Ovary (tissue), 3 donors: ENCODE data around the gene BCAP29.

Source experiments
- CTCF ChIP-seq, 3 donors: fragments of 450-650 bp in 2 of 3; fragments of 200-600 bp in 1 of 3; IDR thresholded peaks; one replicate each; pipeline versions ENCODE4 v1.5.1 to v1.8.0; 2016 to 2022; ENCODE audit warnings: antibody characterized with exemption in 3 of 3, mild to moderate bottlenecking in 1 of 3
- POLR2A ChIP-seq: fragments of 450-650 bp; IDR thresholded peaks from one replicate; pipeline ENCODE4 v1.6.1; 2017; ENCODE audit warnings: antibody characterized with exemption, mild to moderate bottlenecking, moderate library complexity
- donor health status: DM: no; HTN: no; CAD: no.

GRCh38 chr7:107632492-107632865 lies 52.4 kb downstream of the BCAP29 start:
- no peak for TF ChIP-seq CTCF (IDR thresholded peaks at IDR 0.05)
- TF ChIP-seq POLR2A, result no peak
